Urinary bladder (tissue), 4 donors: ENCODE data around the gene GFER. TPM values are rescaled to one million over a fixed set of nuclear protein-coding genes. Genes with fewer than 3 reads are reported as not detected.
"Not testable (repeated sequence)": the region's sequence is repeated elsewhere in the genome, so short reads cannot be mapped to it uniquely, and the experiment has no call there.

Experiments used
- DNase-seq: peaks from one replicate; pipeline ENCODE4 v3.0.0-alpha.2; 2015; ENCODE audit errors: extremely low spot score
- H3K27ac ChIP-seq: one replicate; pipeline ENCODE4 v1.5.1; 2013; ENCODE audit warnings: low read depth, mild to moderate bottlenecking, moderate library complexity
- H3K36me3 ChIP-seq: one replicate; pipeline ENCODE4 v1.6.1; 2013; ENCODE audit warnings: mild to moderate bottlenecking, moderate library complexity; ENCODE audit not compliant: insufficient read depth
- H3K4me1 ChIP-seq: one replicate; pipeline ENCODE4 v1.6.1; 2013; ENCODE audit warnings: mild to moderate bottlenecking, moderate library complexity; ENCODE audit not compliant: insufficient read depth
- H3K4me3 ChIP-seq: one replicate; pipeline ENCODE4 v1.5.1; 2013; ENCODE audit warnings: low read depth, low read length
- WGBS: extraction: QIAGEN DNeasy Blood & Tissue Kit; methylation state at CpG from one replicate; pipeline ENCODE4 v1.1.7; 2013; 5-methylcytosine and 5-hydroxymethylcytosine counted together
- polyA plus RNA-seq: library from polyadenylated mRNA; stranded (reverse); fragments of 200-250 nt; gene quantifications from one replicate; pipeline ENCODE4 v1.2.3, GENCODE V29; 2013
- total RNA-seq: library from RNA; depleted of rRNA; stranded (reverse); fragments of >200 nt; gene quantifications from one replicate; pipeline ENCODE4 v1.2.3, GENCODE V29; 2014
- donor health status: healthy with polysubstance abuse.
- donor health status: healthy.

The GFER gene
- total and polyA plus RNA-seq, 2 donors = 7.7 to 27.8 TPM

- Histone ChIP-seq H3K4me1 (no peaks in the 10 kb centered on the region), H3K4me3 (no peak overlapping the region), H3K27ac (no peak overlapping the region), H3K36me3 (no peaks in the 10 kb centered on the region)
- no peak for DNase-seq
- 86% methylated on average over 38 of the region's 38 CpGs for WGBS
These were observed 37.3 kb upstream of the GFER start for GRCh38 chr16:1946495-1947368.

GRCh38 chr16:1947369-1947670, 36.7 kb upstream of the GFER start:
- no peak overlapping the region for H3K4me3 ChIP-seq
- H3K27ac ChIP-seq = no peak overlapping the region
- DNase-seq = no peak
- H3K4me1 ChIP-seq = no peaks in the 10 kb centered on the region
- 87% methylated on average over 9 of the region's 9 CpGs for WGBS
- H3K36me3 ChIP-seq = no peaks in the 10 kb centered on the region

- H3K4me3 ChIP-seq = no peak overlapping the region
- no peak for DNase-seq
- WGBS = 83% methylated on average over 11 of the region's 11 CpGs
- no peak overlapping the region for H3K27ac ChIP-seq
- no peaks in the 10 kb centered on the region for H3K36me3 ChIP-seq
- no peaks in the 10 kb centered on the region for H3K4me1 ChIP-seq
These were observed 34.5 kb upstream of the GFER start for GRCh38 chr16:1949507-1949906.

GRCh38 chr16:1950047-1950446, 33.9 kb upstream of the GFER start:
- Histone ChIP-seq H3K27ac (no peak overlapping the region), H3K4me1 (no peaks in the 10 kb centered on the region), H3K36me3 (no peaks in the 10 kb centered on the region), H3K4me3 (no peak overlapping the region)
- WGBS = 73% methylated on average over 7 of the region's 7 CpGs
- no peak for DNase-seq

GRCh38 chr16:1950559-1950958, 33.4 kb upstream of the GFER start:
- Histone ChIP-seq H3K4me1 (no peaks in the 10 kb centered on the region), H3K36me3 (no peaks in the 10 kb centered on the region), H3K4me3 (no peak overlapping the region), H3K27ac (no peak overlapping the region)
- WGBS = 81% methylated on average over 19 of the region's 19 CpGs
- DNase-seq = no peak

GRCh38 chr16:1953734-1954133, 30.3 kb upstream of the GFER start:
- H3K36me3 ChIP-seq = no peaks in the 10 kb centered on the region
- WGBS = 87% methylated on average over 22 of the region's 22 CpGs
- H3K27ac ChIP-seq = no peak overlapping the region
- H3K4me1 ChIP-seq = no peaks in the 10 kb centered on the region
- no peak for DNase-seq
- no peak overlapping the region for H3K4me3 ChIP-seq

GRCh38 chr16:1957434-1958142, 26.4 kb upstream of the GFER start:
- not testable (repeated sequence) for H3K36me3 ChIP-seq, DNase-seq, H3K4me3 ChIP-seq, H3K27ac ChIP-seq, H3K4me1 ChIP-seq
- WGBS = 86% methylated on average over 22 of the region's 22 CpGs

- WGBS = 69% methylated on average over 30 of the region's 30 CpGs
- not testable (repeated sequence) for H3K27ac ChIP-seq, H3K4me3 ChIP-seq, H3K36me3 ChIP-seq, DNase-seq, H3K4me1 ChIP-seq
These were observed 25.9 kb upstream of the GFER start for GRCh38 chr16:1958143-1958491.

- H3K27ac ChIP-seq = no peak overlapping the region
- whole genome bisulfite sequencing = 39% methylated on average over 14 of the region's 14 CpGs
- H3K36me3 ChIP-seq = no peaks in the 10 kb centered on the region
- no peak for DNase-seq
- H3K4me1 ChIP-seq = no peaks in the 10 kb centered on the region
- H3K4me3 ChIP-seq = no peak overlapping the region
These were observed 25.2 kb upstream of the GFER start for GRCh38 chr16:1958715-1959268.

- Histone ChIP-seq H3K4me1 (no peaks in the 10 kb centered on the region), H3K36me3 (no peaks in the 10 kb centered on the region), H3K4me3 (peak within 1 kb of the TSS; percentile 80), H3K27ac (peak within 1 kb of the TSS; percentile 66)
- under 1% methylated on average over 79 of the region's 79 CpGs for WGBS
- no peak for DNase-seq
These were observed 24.5 kb upstream of the GFER start, which contains the start of gene NDUFB10 for GRCh38 chr16:1959269-1960039. Gene NDUFB10, plus strand, starts transcription at chr16:1959538. Its CDS starts 87 bp downstream, at chr16:1959625.

GRCh38 chr16:1960665-1961630, 23.0 kb upstream of the GFER start:
- H3K4me3 ChIP-seq = no peak overlapping the region
- no peak for DNase-seq
- H3K4me1 ChIP-seq = no peaks in the 10 kb centered on the region
- no peaks in the 10 kb centered on the region for H3K36me3 ChIP-seq
- H3K27ac ChIP-seq = no peak overlapping the region
- 51% methylated on average over 20 of the region's 20 CpGs for WGBS

GRCh38 chr16:1961651-1962067, 22.3 kb upstream of the GFER start:
- WGBS = 63% methylated on average over 6 of the region's 6 CpGs
- H3K27ac ChIP-seq = no peak overlapping the region

More at GRCh38 chr16:1961651-1962067, 22.3 kb upstream of the GFER start:
- Histone ChIP-seq H3K36me3 (no peaks in the 10 kb centered on the region), H3K4me1 (no peaks in the 10 kb centered on the region), H3K4me3 (no peak overlapping the region)
- no peak for DNase-seq
